GM21367 (cell line): Measurements from ENCODE around the gene MYO7B.

Experiments
- ATAC-seq: cut with Tn5 transposase; IDR thresholded peaks from one replicate; pipeline ENCODE4 v1.9.1; 2021; ENCODE audit not compliant: unreplicated experiment

MYO7B gene

GRCh38 chr2:127586136-127586535 lies 50.7 kb downstream of the MYO7B start:
- no peak for ATAC-seq

GRCh38 chr2:127586746-127587295 lies 51.3 kb downstream of the MYO7B start:
- no peak for ATAC-seq

GRCh38 chr2:127588241-127588640 lies 52.8 kb downstream of the MYO7B start:
- ATAC-seq, result no peak

GRCh38 chr2:127589358-127589757 lies 53.9 kb downstream of the MYO7B start:
- no peak for ATAC-seq

- no peak for ATAC-seq
These were observed 54.4 kb downstream of the MYO7B start for GRCh38 chr2:127589841-127590240.

- no peak for ATAC-seq
These were observed 55.1 kb downstream of the MYO7B start for GRCh38 chr2:127590386-127591190.

GRCh38 chr2:127591221-127591923 lies 55.9 kb downstream of the MYO7B start:
- no peak for ATAC-seq

GRCh38 chr2:127592761-127593227 lies 57.3 kb downstream of the MYO7B start:
- no peak for ATAC-seq

GRCh38 chr2:127593228-127594115 lies 58.0 kb downstream of the MYO7B start:
- ATAC-seq, result no peak

GRCh38 chr2:127594116-127594591 lies 58.7 kb downstream of the MYO7B start:
- ATAC-seq, result no peak

GRCh38 chr2:127596311-127597045 lies 61.0 kb downstream of the MYO7B start:
- ATAC-seq, result no peak

- ATAC-seq, result no peak
These were observed 61.8 kb downstream of the MYO7B start for GRCh38 chr2:127597046-127597983.

- ATAC-seq, result no peak
These were observed 62.5 kb downstream of the MYO7B start for GRCh38 chr2:127597984-127598380.

- no peak for ATAC-seq
These were observed 63.2 kb downstream of the MYO7B start for GRCh38 chr2:127598711-127599110.

GRCh38 chr2:127599211-127599610 lies 63.7 kb downstream of the MYO7B start:
- ATAC-seq, result no peak

- no peak for ATAC-seq
These were observed 69.5 kb downstream of the MYO7B start for GRCh38 chr2:127604986-127605385.

GRCh38 chr2:127605691-127606263 lies 70.3 kb downstream of the MYO7B start:
- ATAC-seq, result no peak

- no peak for ATAC-seq
These were observed 71.3 kb downstream of the MYO7B start for GRCh38 chr2:127606625-127607398.
